NK-92 (cell line): Measurements from ENCODE around the gene CDC34.
"Not testable (repeated sequence)": the region's sequence is repeated elsewhere in the genome, so short reads cannot be mapped to it uniquely, and the experiment has no call there.

ENCODE experiments used
- DNase-seq: peaks from one replicate; lab custom pipeline; 2025; ENCODE audit not compliant: unreplicated experiment; lab: John Stamatoyannopoulos, UW

The CDC34 gene

DNA sequence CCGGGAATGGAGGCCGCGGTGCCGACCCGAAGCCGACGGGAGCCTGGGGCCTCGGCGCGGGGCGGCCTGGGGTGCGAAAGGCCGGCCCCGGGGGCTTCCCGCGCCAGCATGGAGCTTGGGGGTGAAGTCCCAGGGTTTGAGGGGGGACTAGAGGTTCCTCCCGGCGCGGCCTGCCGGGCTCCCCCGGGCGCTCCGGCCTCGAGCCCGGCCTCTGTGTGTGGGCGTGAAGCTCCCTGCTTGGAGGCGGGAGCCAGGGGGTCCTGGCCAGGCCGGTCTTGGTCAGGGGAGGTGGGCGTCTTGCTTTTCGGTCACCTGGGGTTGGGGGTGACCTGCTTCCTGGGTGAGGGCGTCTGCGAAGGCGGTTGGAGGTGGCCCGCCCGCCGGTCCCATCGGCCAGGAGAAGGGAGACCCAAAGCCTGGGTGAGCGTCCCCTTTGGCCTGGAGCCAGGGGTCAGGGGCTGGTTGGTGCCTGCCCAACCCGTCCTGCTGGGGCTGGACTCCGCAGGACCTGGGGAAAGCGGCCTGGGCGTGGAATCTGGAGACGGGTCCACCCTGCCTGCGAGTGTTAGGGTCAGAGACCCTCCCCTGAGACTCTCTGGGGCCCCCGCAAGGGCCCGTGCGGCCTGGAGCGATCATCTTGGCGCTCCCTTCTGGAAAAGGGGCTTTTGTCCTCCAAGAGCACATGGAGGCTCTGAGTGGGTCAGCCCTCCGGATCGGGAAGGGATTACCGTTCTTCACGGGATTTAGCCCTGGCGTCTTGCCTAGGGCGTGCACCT, 41.4 kb downstream of the CDC34 start:
- DNase-seq = no peak

- no peak for DNase-seq
Observed at GRCh38 chr19:573519-573825, 41.9 kb downstream of the CDC34 start.

DNA sequence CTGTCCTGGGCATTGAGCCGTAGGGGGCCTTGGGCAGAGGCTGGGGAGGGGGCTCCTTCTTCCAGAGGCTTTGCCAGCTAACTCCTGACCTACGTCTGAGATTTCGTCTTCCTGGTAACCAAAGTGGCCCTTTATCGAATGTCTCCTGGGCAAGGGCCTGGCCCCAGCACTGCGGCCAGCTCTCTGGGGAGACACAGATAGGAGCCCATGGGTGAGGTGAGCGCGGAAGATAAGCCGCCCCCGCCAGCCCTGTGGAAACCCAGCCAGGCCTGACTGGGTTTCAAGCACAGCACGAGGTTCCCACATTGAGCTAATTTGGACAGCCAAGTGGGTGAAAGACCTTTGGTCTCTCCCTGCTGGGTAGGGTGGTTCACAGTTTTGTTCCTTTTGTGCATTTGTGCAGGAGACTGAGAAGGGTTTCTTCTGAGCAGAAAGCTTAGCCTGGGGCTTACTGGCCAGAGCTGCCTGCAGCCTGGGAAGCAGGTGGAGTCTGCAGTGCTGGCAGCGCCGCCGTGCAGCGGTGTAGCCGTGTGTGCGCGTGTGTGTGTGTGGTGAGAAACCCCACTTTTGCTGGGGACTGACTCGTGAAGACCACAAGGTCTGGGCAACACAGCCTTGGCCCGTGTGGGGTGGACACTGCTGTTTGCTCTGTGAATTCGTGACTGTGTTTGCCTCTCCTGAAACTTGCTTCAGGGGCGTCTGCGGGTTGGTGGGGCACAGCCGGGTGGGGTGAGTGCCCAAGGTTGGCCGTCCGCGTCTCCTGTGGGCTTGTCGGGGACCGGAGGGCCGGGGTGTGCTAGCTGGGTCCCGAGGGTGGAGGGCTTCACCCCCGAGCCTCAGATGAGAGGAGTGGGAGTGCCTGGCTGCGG, 43.3 kb downstream of the CDC34 start:
- DNase-seq = no peak

DNA sequence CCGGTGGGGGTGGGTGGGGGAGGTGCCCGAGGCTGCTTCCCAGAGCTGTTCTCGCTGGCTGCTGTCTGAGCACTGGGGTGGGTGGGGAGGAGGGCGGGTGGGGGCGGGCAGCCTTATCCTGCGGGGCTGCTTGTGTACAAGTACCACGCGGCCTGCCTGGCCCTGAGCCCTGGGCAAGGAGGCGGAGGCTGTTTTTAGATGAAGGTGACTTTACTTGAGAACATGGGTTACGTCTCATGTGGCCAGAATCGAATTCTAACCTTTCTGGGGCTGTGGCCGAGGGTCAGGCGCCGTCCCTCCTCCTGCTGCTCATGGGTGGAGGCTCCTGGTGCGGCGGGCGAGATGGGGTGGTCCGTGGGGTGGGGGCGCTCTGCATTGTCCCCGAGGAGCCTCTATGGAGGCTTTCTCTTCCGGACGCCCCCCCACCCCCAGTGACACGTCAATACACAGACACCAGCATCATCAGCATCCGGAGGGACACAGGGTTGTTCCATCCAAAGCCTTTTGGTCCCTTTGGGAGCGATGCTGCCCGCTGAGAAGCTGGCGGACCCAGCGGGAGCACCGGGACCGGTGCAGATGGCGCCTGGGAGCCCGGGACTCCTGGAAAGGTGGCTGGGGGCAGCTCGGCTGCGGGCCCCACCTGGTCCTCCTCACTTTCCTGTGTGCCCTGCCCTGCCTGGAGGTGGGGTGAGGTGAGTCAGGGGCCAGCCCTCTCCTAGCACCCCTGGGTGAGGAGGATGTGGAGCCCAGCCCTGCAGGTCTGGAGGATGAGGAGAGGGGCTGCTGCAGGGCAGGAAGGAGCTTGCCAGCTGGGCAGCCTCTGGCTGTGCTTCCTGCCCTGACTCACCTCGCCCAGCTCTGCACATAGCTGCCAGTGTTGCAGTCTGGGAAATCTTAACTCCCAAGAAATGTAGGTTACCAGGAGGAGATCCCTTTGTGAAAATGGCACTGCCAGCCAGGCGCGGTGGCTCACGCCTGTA, 44.3 kb downstream of the CDC34 start:
- DNase-seq = no peak

DNA sequence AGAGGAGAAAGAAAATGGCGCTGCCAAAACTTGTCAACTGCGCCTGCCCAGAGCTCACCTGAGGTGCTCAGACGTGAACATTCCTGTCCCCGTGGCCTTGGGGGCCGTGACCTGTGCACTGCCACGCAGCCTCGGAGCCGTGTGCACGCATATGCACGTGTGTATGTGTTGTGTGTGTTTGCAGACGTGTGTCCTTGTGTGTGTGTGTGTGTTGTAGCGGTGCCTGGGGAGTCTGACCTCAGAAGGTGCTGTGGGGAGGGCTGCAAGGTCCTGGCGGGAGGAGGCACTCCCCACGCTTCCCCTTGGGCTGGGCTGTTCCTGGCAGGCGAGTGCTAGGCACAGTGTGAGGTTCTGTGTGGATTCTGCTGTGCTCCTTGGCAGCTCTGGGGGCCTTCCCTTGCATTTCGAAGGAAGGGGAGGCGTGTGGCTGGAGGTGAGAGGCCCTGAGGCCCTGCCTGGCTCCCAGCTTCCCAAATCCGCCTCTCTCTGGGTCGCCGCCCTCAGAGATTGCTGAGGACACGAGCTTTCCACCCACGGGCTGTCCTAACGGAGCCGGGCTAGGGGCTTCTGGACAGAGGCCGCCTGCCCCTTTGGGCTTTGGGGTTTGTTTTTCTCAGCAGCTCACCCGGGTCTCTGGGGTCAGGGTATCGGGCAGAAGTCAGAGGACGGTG, 45.3 kb downstream of the CDC34 start:
- no peak for DNase-seq

DNA sequence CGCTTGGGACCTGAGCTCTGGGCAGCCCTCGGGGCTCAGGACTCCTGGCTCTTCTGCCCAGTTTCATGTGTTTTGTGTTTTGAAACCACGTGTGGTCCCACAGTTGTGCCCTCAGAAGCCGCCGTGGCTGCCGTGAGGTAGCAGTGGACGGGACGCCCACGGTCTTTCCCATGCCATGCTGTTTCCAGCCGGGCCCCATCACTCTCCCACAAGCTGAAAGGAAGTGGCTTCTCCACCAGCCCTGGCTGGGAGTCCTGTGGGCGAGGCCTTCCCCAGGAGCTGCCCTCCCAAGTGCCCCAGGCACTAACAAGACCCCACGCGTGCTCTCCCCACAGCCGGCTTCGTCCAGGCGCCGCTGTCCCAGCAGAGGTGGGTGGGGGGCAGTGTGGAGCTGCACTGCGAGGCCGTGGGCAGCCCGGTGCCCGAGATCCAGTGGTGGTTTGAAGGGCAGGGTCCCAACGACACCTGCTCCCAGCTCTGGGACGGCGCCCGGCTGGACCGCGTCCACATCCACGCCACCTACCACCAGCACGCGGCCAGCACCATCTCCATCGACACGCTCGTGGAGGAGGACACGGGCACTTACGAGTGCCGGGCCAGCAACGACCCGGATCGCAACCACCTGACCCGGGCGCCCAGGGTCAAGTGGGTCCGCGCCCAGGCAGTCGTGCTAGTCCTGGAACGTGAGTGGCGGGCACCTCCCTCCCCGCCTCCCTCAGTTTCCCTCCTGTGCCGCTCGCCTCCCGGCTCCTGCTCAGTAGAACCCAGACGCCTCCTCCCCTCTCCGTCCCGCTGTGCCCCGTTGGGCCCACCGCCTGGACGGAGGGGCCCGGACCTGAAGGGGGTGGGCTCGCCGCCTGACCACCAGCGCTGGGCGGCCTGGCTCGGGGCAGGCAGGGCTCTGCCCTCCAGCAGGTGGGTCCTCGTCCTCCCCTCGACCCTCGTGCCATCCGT, 46.2 kb downstream of the CDC34 start:
- no peak for DNase-seq

- DNase-seq = no peak
Observed at GRCh38 chr19:579111-579841, 47.7 kb downstream of the CDC34 start.

- no peak for DNase-seq
Observed at GRCh38 chr19:579842-580155, 48.2 kb downstream of the CDC34 start.

GRCh38 chr19:580274-580835, 48.8 kb downstream of the CDC34 start:
- DNase-seq = no peak

GRCh38 chr19:581399-582111, 50.0 kb downstream of the CDC34 start:
- DNase-seq = no peak

- DNase-seq = no peak
Observed at GRCh38 chr19:582497-583197, 51.1 kb downstream of the CDC34 start.

DNA sequence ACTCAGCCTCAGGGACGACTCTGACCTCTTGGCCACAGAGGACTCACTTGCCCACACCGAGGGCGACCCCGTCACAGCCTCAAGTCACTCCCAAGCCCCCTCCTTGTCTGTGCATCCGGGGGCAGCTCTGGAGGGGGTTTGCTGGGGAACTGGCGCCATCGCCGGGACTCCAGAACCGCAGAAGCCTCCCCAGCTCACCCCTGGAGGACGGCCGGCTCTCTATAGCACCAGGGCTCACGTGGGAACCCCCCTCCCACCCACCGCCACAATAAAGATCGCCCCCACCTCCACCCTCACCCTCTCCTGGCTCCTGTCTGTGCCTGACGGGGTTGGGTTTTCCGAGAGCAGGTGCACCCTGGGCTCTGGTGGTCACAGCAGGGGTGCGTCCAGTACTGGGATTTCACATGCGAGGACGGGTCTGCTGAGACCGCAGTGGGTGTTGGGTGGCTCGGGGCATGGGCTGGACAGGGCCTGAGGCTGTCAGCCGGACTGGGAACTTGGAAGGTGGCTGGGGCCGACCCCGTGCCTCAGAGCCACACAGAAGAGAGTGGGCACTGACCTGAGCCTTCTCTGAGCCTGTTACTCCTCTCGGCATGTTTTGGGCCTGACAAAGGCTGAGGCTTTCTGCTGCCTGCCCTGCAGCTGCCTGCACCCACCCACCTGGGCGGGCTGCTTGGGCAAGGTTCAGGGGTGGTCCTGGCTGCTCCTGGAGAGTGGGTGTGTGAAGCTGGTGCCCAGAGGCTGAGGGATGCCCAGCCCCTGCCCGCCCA, 51.8 kb downstream of the CDC34 start:
- DNase-seq = no peak

DNA sequence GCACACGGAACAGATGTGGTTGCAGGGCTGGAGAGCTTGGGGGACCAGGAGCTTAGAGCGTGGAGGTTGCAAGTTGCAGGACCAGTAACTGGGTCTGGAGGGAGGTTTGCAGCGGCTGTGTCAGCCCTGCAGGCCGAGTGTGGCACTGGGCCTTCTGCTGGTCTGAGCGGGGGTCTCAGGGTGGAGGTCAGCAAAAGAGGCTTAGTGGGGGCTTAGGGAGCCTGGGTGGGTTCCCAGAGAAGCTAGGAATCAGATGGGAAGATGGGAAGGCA, 52.3 kb downstream of the CDC34 start:
- DNase-seq = no peak

DNA sequence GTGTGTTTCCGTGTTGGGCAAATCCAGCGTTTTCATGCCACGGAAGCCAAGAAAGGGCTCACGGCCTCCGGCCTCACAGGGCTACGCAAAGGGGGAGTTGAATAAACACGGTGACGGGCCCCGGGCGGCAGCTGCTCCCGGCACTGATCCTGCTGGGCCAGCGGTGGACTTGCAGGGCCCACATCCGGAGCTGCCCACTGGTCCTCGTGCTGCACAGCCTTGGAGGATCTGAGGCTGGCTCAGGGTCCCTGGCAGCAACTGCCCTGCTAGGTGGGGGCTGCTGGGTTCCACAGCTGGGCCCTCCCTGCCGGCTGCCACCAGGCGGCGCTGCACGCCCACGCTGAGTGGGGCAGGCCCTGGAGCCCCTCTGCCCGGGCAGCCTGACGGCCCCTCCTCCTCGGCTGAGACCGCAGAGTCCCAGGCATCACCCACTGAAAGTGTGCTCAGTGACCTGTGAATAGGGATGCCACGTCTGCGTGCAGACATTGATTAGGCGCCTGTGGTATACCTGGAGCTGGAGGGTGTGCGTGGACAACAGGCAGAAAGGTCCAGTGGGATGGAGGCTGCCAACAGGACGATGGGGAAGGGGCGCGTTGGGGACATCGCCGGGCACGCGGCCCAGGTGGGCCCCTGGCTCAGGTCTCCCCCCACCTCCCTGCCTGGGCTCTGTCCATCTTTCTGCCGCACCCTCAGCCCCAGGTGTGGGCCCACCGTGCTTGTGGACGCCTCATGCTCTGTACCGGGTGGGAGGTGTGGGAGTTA, 52.9 kb downstream of the CDC34 start:
- no peak for DNase-seq

DNA sequence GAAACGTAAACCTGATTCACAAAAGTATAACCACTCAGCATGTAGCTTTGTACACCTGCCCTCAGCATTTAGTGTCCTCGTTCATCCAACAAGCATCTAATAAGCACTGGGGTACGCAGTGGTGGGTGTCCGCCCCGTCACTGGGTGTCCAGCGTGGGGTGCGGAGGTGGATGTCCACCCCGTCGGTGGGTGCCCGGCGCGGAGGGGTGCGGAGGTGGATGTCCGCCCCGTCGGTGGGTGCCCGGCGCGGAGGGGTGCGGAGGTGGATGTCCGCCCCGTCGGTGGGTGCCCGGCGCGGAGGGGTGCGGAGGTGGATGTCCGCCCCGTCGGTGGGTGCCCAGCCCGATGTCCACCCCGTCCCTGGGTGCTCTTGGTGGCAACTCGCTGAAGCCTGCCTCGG, 53.6 kb downstream of the CDC34 start:
- DNase-seq = not testable (repeated sequence)

- no peak for DNase-seq
Observed at GRCh38 chr19:585551-586110, 54.1 kb downstream of the CDC34 start.
